HCT116 (cell line): ENCODE results near the gene HSPB7. TPM values are rescaled to one million over a fixed set of nuclear protein-coding genes. Genes with fewer than 3 reads are reported as not detected.

ENCODE experiments used
- ATAC-seq: fragments of 200-7000 bp; cut with Tn5 transposase; 2 replicates; pipeline ENCODE4 v1.9.1; 2020; ENCODE audit warnings: mild to moderate bottlenecking, moderate library complexity
- BruUV-seq: library from RNA; stranded (reverse); fragments of 400-500 nt; replicated peaks from 2 replicates; lab custom pipeline; 2021; lab: Mats Ljungman, UMichigan
- CTCF ChIA-PET: fragments of 300-600 bp; sonication (Branson Sonifier 250); formaldehyde crosslinking; loops from one replicate; lab custom pipeline; 2021; ENCODE audit warnings: antibody characterized with exemption; lab: Charles Lee
- POLR2A ChIA-PET: fragments of 300-600, 350-600 bp; sonication (Branson Sonifier 250); formaldehyde crosslinking; loops from one replicate; lab custom pipeline; 2021; ENCODE audit warnings: antibody characterized with exemption; lab: Charles Lee
- RAD21 ChIA-PET, 2 experiments: fragments of 300-600 bp; sonication (Branson Sonifier 250); formaldehyde crosslinking; loops; one replicate each; lab custom pipeline; 2023; ENCODE audit warnings: low total read pairs in 2 of 2; ENCODE audit not compliant: uncharacterized antibody in 2 of 2, unreplicated experiment in 2 of 2, low non-redundant PET in 1 of 2; lab: Charles Lee
- DNase-seq: peaks from one replicate; pipeline ENCODE4 v3.0.0-alpha.2; 2010; ENCODE audit warnings: low read depth, low spot score
- H2AFZ ChIP-seq: fragments of 200-600 bp; shearing (Covaris generic), sonication (generic); 2 replicates; pipeline ENCODE4 v1.6.1; 2017; ENCODE audit warnings: low read depth, mixed run types, mixed read lengths, antibody characterized with exemption, low read length; ENCODE audit not compliant: poor library complexity, severe bottlenecking
- H3K27ac ChIP-seq: 2 replicates; pipeline ENCODE4 v1.5.1; 2012; ENCODE audit warnings: low read depth, low read length
- H3K27me3 ChIP-seq: fragments of 200-600 bp; sonication (generic); 2 replicates; pipeline ENCODE4 v1.6.1; 2016; ENCODE audit warnings: mixed run types, low read length, mixed read lengths; ENCODE audit not compliant: insufficient read depth
- H3K36me3 ChIP-seq, 2 experiments: fragments of 200-500 bp in 1 of 2; fragments of 200-600 bp in 1 of 2; sonication (Bioruptor generic) in 1 of 2; sonication (generic) in 1 of 2; 2 replicates each; pipeline versions ENCODE4 v1.5.1 to v1.6.1; 2014 to 2016; ENCODE audit warnings: low read length in 2 of 2, inconsistent platforms in 1 of 2, mixed read lengths in 1 of 2, mixed run types in 1 of 2; ENCODE audit not compliant: insufficient read depth in 2 of 2, control insufficient read depth in 1 of 2
- H3K4me1 ChIP-seq, 2 experiments: fragments of 200-600 bp in 1 of 2; sonication (generic) in 1 of 2; 2 replicates each; pipeline versions ENCODE4 v1.5.1 to v1.6.1; 2012 to 2017; ENCODE audit warnings: low read length in 2 of 2, inconsistent platforms in 1 of 2, mild to moderate bottlenecking in 1 of 2, mixed read lengths in 1 of 2, mixed run types in 1 of 2, moderate library complexity in 1 of 2; ENCODE audit not compliant: insufficient read depth in 2 of 2, control insufficient read depth in 1 of 2
- H3K4me2 ChIP-seq: fragments of 200-600 bp; sonication (generic); 2 replicates; pipeline ENCODE4 v1.6.1; 2017; ENCODE audit warnings: mixed run types, low read length, mixed read lengths
- H3K4me3 ChIP-seq, 2 experiments: fragments of 200-600 bp in 1 of 2; sonication (generic) in 1 of 2; replicated peaks in 1 of 2; 2 replicates each; pipeline ENCODE4 v1.5.1; 2011 to 2016; ENCODE audit warnings: low read length in 2 of 2, control low read depth in 1 of 2, low read depth in 1 of 2, mild to moderate bottlenecking in 1 of 2, mixed read lengths in 1 of 2, mixed run types in 1 of 2
- H3K79me2 ChIP-seq: fragments of 200-600 bp; sonication (generic); 2 replicates; pipeline ENCODE4 v1.6.1; 2017; ENCODE audit warnings: mild to moderate bottlenecking, mixed run types, low read length, moderate library complexity, mixed read lengths; ENCODE audit not compliant: insufficient read depth
- H3K9ac ChIP-seq: fragments of 200-600 bp; sonication (generic); 2 replicates; pipeline ENCODE4 v1.6.1; 2016; ENCODE audit warnings: low read length, mixed read lengths
- H3K9me2 ChIP-seq: fragments of 200-600 bp; sonication (generic), shearing (Covaris generic); 2 replicates; pipeline ENCODE4 v1.6.1; 2017; ENCODE audit warnings: mixed run types, mild to moderate bottlenecking, moderate library complexity; ENCODE audit not compliant: insufficient read depth
- H3K9me3 ChIP-seq, 2 experiments: fragments of 200-500 bp in 1 of 2; fragments of 200-600 bp in 1 of 2; sonication (Bioruptor generic) in 1 of 2; sonication (generic) in 1 of 2; 2 replicates each; pipeline ENCODE4 v1.6.1; 2014 to 2017; ENCODE audit warnings: low read length in 2 of 2, mixed read lengths in 2 of 2, inconsistent platforms in 1 of 2, low read depth in 1 of 2, mild to moderate bottlenecking in 1 of 2, mixed run types in 1 of 2, moderate library complexity in 1 of 2; ENCODE audit not compliant: control insufficient read depth in 1 of 2, insufficient read depth in 1 of 2
- H4K20me1 ChIP-seq: fragments of 200-600 bp; sonication (generic), shearing (Covaris generic); 2 replicates; pipeline ENCODE4 v1.6.1; 2017; ENCODE audit warnings: mixed run types, mild to moderate bottlenecking, moderate library complexity; ENCODE audit not compliant: insufficient read depth
- ATF3 ChIP-seq: IDR thresholded peaks from 2 replicates; pipeline ENCODE4 v1.6.1; 2012
- CBX3 ChIP-seq: IDR thresholded peaks from 2 replicates; pipeline ENCODE4 v1.6.1; 2012; ENCODE audit warnings: low read depth
- EGR1 ChIP-seq: IDR thresholded peaks from 2 replicates; pipeline ENCODE4 v1.6.1; 2012; ENCODE audit warnings: low read depth
- SIN3A ChIP-seq: IDR thresholded peaks from 2 replicates; pipeline ENCODE4 v1.6.1; 2012; ENCODE audit warnings: low read depth
- YY1 ChIP-seq: IDR thresholded peaks from 2 replicates; pipeline ENCODE4 v1.6.1; 2011; ENCODE audit warnings: low read length, low read depth, moderate library complexity, mild to moderate bottlenecking; ENCODE audit not compliant: insufficient replicate concordance; ENCODE audit errors: extremely low read depth
- intact Hi-C: fragments of 100-400 bp; cut with micrococcal nuclease; formaldehyde crosslinking; loops from 2 replicates; pipeline ENCODE4 v1.10.0; 2022
- total RNA-seq: library from RNA; stranded (reverse); gene quantifications from one replicate; pipeline ENCODE4 v1.2.1, GENCODE V29; 2021; ENCODE audit not compliant: unreplicated experiment

HSPB7 gene
- total RNA-seq, 1 experiment from 2014 or later = 0.27 TPM

GRCh38 chr1:15974855-15975254 lies 43.0 kb downstream of the HSPB7 start:
- Histone ChIP-seq H4K20me1 (no peaks in the 10 kb centered on the region), H3K4me3 (peak overlapping the region; percentile 81), H3K4me2 (peak overlapping the region; percentile 97), H3K36me3 (peaks cover 2 to 6% of the 10 kb centered on the region in 2 experiments; a peak in 2 of 4 replicates), H3K79me2 (peaks cover 25% of the 10 kb centered on the region), H3K27ac (peak overlapping the region; percentile 48), H3K9me3 (peaks cover 0 to under 1% of the 10 kb centered on the region in 2 experiments; a peak in 1 of 4 replicates), H3K27me3 (no peaks in the 10 kb centered on the region), H3K9ac (peak overlapping the region; percentile 75), H3K9me2 (no peaks in the 10 kb centered on the region), H2AFZ (no peak overlapping the region), H3K4me1 (peaks cover 8 to 16% of the 10 kb centered on the region in 2 experiments; a peak in 3 of 4 replicates)
- TSS peak; percentile 63 for BruUV-seq
- no peak for DNase-seq
- intact Hi-C loops = no loop called here
- RAD21 ChIA-PET = no interaction called here
- TF ChIP-seq YY1 (no peak), EGR1 (no peak), ATF3 (no peak), CBX3 (no peak), SIN3A (no peak)
- CTCF ChIA-PET = interaction anchor here (2.2 kb wide), 1 partner anchor 159 kb away, joined by 6 read pairs; no protein-coding TSS in a partner anchor
- ATAC-seq = no peak
- POLR2A ChIA-PET = no interaction called here

- peaks cover 8 to 16% of the 10 kb centered on the region in 2 experiments; a peak in 3 of 4 replicates for H3K4me1 ChIP-seq
- no peak overlapping the region for H3K4me2 ChIP-seq
- no peak overlapping the region for H3K27ac ChIP-seq
- CTCF ChIA-PET = no interaction called here
- H3K27me3 ChIP-seq = no peaks in the 10 kb centered on the region
- TF ChIP-seq CBX3 = no peak
- POLR2A ChIA-PET = interaction anchor here (0.7 kb wide), 1 partner anchor 219 kb away, joined by 4 read pairs; no protein-coding TSS in a partner anchor
- DNase-seq (no peak), ATAC-seq (no peak)
- no peak overlapping the region for H3K9ac ChIP-seq
- no peaks in the 10 kb centered on the region for H3K9me2 ChIP-seq
- no peak overlapping the region for H2AFZ ChIP-seq
- TSS peak; percentile 10 for BruUV-seq
- peaks cover 0 to 4% of the 10 kb centered on the region in 2 experiments; a peak in 1 of 4 replicates for H3K9me3 ChIP-seq
- peaks cover 2 to 12% of the 10 kb centered on the region in 2 experiments; a peak in 2 of 4 replicates for H3K36me3 ChIP-seq
- intact Hi-C loops = no loop called here
- H4K20me1 ChIP-seq = no peaks in the 10 kb centered on the region
- RAD21 ChIA-PET = no interaction called here
- H3K4me3 ChIP-seq = no peak overlapping the region
- H3K79me2 ChIP-seq = peaks cover 30% of the 10 kb centered on the region
Observed at GRCh38 chr1:15973772-15974171, 44.1 kb downstream of the HSPB7 start.
